ENCODE data around the gene TBC1D23. TPM values are rescaled to one million over a fixed set of nuclear protein-coding genes. Genes with fewer than 3 reads are reported as not detected.
"Not testable (repeated sequence)": the region's sequence is repeated elsewhere in the genome, so short reads cannot be mapped to it uniquely, and the experiment has no call there.

The TBC1D23 gene
- total RNA-seq, 1 donor: 76.4 TPM

- TF ChIP-seq CTCF (IDR thresholded peaks at IDR 0.05; ENCODE audit: insufficient read depth, low read length): no peak
- peak; percentile 83 for DNase-seq (ENCODE audit: low read depth)
- no peak overlapping the region for H3K4me3 ChIP-seq (ENCODE audit: low read depth, low read length)
Measured at GRCh38 chr3:100269410-100270214, 8.8 kb downstream of the TBC1D23 start.

- no peak overlapping the region for H3K4me3 ChIP-seq (ENCODE audit: low read depth, low read length)
- no peak for TF ChIP-seq CTCF (IDR thresholded peaks at IDR 0.05; ENCODE audit: insufficient read depth, low read length)
- no peak for DNase-seq (ENCODE audit: low read depth)
Measured at GRCh38 chr3:100270215-100270583, 9.4 kb downstream of the TBC1D23 start.

GRCh38 chr3:100271522-100271921 is 10.7 kb downstream of the TBC1D23 start:
- no peak for TF ChIP-seq CTCF (IDR thresholded peaks at IDR 0.05; ENCODE audit: insufficient read depth, low read length)
- H3K4me3 ChIP-seq (ENCODE audit: low read depth, low read length): no peak overlapping the region
- DNase-seq (ENCODE audit: low read depth): no peak

GRCh38 chr3:100272797-100273611 is 12.2 kb downstream of the TBC1D23 start:
- not testable (repeated sequence) for H3K4me3 ChIP-seq (ENCODE audit: low read depth, low read length); DNase-seq (ENCODE audit: low read depth)

GRCh38 chr3:100274361-100274760 is 13.6 kb downstream of the TBC1D23 start:
- TF ChIP-seq CTCF (IDR thresholded peaks at IDR 0.05; ENCODE audit: insufficient read depth, low read length): no peak
- DNase-seq (ENCODE audit: low read depth): no peak
- H3K4me3 ChIP-seq (ENCODE audit: low read depth, low read length): no peak overlapping the region

- no peak overlapping the region for H3K4me3 ChIP-seq (ENCODE audit: low read depth, low read length)
- TF ChIP-seq CTCF (IDR thresholded peaks at IDR 0.05; ENCODE audit: insufficient read depth, low read length): no peak
- DNase-seq (ENCODE audit: low read depth): no peak
Measured at GRCh38 chr3:100277255-100277800, 16.5 kb downstream of the TBC1D23 start.

- DNase-seq (ENCODE audit: low read depth): no peak
- no peak overlapping the region for H3K4me3 ChIP-seq (ENCODE audit: low read depth, low read length)
- no peak for TF ChIP-seq CTCF (IDR thresholded peaks at IDR 0.05; ENCODE audit: insufficient read depth, low read length)
Measured at GRCh38 chr3:100278910-100279309, 18.1 kb downstream of the TBC1D23 start.

Measured in fibroblast of the aortic adventitia (primary cell).